HL-60 (cell line): ENCODE measurements around the gene DSC3.

Experiments used
- DNase-seq, 2 experiments: peaks; one replicate each; pipeline ENCODE4 v3.0.0-alpha.2; 2010 to 2020; ENCODE audit warnings: low read depth in 1 of 2, low spot score in 1 of 2
- H3K27ac ChIP-seq: fragments of 250-450 bp; sonication (Bioruptor Pico); replicated peaks from 2 replicates; pipeline ENCODE4 v1.5.1; 2020; ENCODE audit warnings: mild to moderate bottlenecking, moderate library complexity
- H3K27me3 ChIP-seq: fragments of 250-450 bp; sonication (Bioruptor Pico); 2 replicates; pipeline ENCODE4 v1.5.1; 2021; ENCODE audit warnings: mild to moderate bottlenecking, moderate library complexity; ENCODE audit not compliant: insufficient read depth, poor library complexity, severe bottlenecking
- H3K4me3 ChIP-seq: replicated peaks from 2 replicates; pipeline ENCODE4 v1.5.1; 2011; ENCODE audit warnings: mild to moderate bottlenecking, control low read depth, low read length; ENCODE audit not compliant: insufficient read depth
- CTCF ChIP-seq: IDR thresholded peaks from one replicate; pipeline ENCODE4 v1.5.1; 2011; ENCODE audit warnings: low read length, control low read depth, inconsistent platforms; ENCODE audit not compliant: insufficient read depth
- GABPA ChIP-seq: IDR thresholded peaks from 2 replicates; pipeline ENCODE4 v1.6.1; 2012; ENCODE audit warnings: low read depth
- POLR2AphosphoS5 ChIP-seq: IDR thresholded peaks from 2 replicates; pipeline ENCODE4 v1.6.1; 2012; ENCODE audit warnings: low read depth
- REST ChIP-seq: IDR thresholded peaks from 2 replicates; pipeline ENCODE4 v1.6.1; 2012; ENCODE audit warnings: low read depth; ENCODE audit not compliant: insufficient replicate concordance
- SPI1 ChIP-seq: IDR thresholded peaks from 2 replicates; pipeline ENCODE4 v1.6.1; 2012; ENCODE audit warnings: low read depth, mild to moderate bottlenecking, borderline replicate concordance

Gene DSC3

GRCh38 chr18:30967701-30968100 is 74.8 kb downstream of the DSC3 start:
- Histone ChIP-seq H3K27me3 (no peaks in the 10 kb centered on the region), H3K27ac (no peak overlapping the region), H3K4me3 (no peak overlapping the region)
- no peak for DNase-seq
- TF ChIP-seq GABPA (no peak), POLR2AphosphoS5 (no peak), CTCF (no peak), SPI1 (no peak), REST (no peak)

GRCh38 chr18:30965237-30965636 is 77.3 kb downstream of the DSC3 start:
- Histone ChIP-seq H3K27me3 (peaks cover 3% of the 10 kb centered on the region), H3K27ac (no peak overlapping the region), H3K4me3 (no peak overlapping the region)
- TF ChIP-seq CTCF: no peak
- TF ChIP-seq SPI1: no peak
- no peak for TF ChIP-seq POLR2AphosphoS5
- no peak for TF ChIP-seq GABPA
- no peak for TF ChIP-seq REST
- DNase-seq: no peak

- no peak overlapping the region for H3K4me3 ChIP-seq
- no peak overlapping the region for H3K27ac ChIP-seq
- no peak for DNase-seq
- peaks cover 3% of the 10 kb centered on the region for H3K27me3 ChIP-seq
- TF ChIP-seq POLR2AphosphoS5: no peak
- TF ChIP-seq CTCF: no peak
- TF ChIP-seq REST: no peak
- no peak for TF ChIP-seq SPI1
- TF ChIP-seq GABPA: no peak
These were observed 81.9 kb downstream of the DSC3 start for GRCh38 chr18:30960661-30961060.
